Activated T-helper 1 cell treated with anti-CD3 and anti-CD28 coated beads, Interleukin-2, amount 50 U/mL, for 16 hours (primary cell): ENCODE measurements around the gene LRCH1.

Experiments used
- DNase-seq, 2 donors: peaks; one replicate each; pipeline ENCODE4 v3.0.0-alpha.2; 2020; ENCODE audit warnings: low read depth in 1 of 2, low spot score in 1 of 2

Gene LRCH1

GRCh38 chr13:46587807-46588418, 34.9 kb downstream of the LRCH1 start:
- no peak for DNase-seq

- no peak for DNase-seq
Measured at GRCh38 chr13:46592385-46592784, 39.4 kb downstream of the LRCH1 start.

DNA sequence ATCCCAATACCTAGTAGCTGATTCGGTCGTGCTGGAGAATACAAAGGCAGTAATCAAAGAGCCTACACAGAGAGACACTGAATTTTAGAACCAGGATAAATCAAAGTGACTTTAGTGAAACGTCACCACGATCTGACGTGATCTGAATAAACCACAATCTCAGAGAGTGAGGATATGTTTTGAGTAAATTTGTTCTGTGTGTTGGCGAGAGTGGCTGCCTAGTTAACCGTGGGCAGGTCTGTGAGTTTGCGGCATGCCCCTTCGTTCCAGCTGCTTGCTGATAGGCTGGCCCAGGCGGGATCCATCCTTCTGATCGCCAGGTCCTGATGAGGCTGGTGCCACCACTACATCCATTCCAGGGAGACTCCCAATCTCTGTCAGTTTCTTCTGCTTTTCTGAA, 40.4 kb downstream of the LRCH1 start:
- DNase-seq = peak in 1 of 2 donors; percentile 27

DNA sequence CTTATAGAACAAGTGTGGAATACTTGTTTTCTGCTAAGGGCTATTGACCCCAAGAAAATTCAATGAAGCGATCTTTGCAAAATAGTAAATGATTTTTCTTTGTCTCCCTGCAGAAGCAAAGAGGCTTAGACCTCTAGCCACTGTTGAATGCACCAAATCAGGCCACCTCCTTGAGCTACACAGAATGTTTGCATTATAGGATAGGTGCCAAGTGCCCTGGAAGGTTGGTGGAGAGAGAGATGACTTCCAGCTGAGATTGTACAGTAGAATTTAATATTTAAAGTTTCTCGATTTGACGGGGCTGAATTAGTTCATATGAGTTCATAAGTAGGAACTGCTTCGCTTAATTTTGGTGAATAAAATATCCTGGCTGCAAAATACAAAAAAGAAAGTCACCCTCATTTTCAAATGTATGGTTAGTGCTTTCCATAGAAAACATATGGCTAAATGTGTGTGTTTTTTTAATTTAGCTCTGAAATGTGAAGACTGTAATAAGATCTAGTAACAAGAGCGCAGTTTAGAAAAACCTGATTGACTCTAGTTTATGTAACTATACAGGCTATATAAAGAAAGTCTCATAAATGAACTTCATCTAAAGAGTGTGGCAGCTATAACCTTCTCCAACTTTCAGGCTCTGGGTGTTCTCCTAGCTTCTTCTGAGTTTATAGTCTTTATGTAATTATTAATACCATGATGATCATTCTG, 41.6 kb downstream of the LRCH1 start:
- DNase-seq = no peak

DNA sequence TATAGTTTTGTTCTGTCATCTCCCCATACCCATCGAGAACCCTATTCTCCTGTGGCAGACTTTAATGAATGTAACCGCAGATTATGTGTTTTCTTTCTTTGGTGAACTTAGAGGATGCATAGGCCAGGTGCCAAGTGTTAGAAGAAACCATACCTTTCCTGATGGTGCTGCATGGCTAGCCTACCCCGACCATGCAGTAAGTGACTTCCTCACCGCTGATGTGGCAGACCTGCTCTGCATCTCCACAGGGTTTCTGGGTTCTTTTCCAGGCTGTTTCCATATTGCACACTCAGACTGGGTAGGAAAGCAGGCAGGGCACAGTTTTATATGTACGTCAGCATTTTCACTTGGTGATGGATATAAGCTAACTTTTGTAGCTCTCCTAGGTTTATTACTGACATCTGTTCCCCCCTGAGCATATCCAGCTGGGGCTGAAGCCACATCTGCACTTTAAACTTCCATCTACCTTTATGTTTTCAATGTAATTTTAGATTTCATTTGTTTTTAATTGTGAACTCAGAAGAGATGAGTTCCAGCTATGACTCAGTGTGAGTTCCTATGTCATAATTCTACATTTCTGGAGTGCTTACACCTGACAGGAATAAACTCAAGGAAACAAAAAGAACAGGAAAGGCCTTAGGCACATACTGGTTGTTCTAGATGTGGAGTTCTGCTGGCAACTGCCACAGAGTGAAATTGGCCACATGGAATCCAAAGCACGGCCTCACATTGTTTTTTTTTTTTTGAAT, 42.3 kb downstream of the LRCH1 start:
- DNase-seq = no peak

DNA sequence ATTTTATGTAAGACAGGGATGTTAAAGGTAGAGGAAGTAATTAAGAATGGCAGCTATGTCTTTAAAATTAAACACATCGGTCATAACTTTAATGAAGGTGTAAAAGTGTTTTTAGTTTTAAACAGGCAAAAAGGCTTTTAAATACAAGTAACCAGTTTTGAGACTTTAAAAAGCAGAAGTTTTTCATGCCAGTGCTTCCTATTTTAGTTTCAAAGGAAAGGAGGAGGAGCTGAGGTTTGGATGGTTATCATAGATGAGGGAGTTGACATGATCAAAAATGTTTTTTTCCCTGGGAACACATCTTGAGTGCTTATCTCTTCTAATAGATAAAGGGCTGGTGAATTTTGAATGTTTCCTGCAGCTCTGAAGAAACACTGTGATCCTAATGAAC, 42.9 kb downstream of the LRCH1 start:
- no peak for DNase-seq

DNA sequence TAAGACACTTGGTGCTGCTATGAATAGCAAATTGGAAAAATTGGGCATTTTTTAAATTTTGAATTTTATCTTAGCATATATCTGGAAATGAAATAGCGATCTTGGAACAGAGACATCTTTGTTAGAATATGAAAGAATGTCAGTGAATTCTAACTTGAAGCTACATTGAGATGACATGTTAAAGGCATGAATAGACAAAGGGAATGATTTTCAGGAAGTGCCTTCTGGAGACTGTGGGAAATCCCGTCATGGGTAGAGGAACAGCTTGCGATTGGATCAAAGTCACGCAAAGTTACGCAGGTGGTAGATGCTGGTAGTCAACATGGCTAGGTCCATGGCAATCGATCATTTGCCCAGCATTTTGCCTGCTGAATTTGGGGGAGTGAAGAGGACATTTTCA, 43.5 kb downstream of the LRCH1 start:
- DNase-seq = no peak

DNA sequence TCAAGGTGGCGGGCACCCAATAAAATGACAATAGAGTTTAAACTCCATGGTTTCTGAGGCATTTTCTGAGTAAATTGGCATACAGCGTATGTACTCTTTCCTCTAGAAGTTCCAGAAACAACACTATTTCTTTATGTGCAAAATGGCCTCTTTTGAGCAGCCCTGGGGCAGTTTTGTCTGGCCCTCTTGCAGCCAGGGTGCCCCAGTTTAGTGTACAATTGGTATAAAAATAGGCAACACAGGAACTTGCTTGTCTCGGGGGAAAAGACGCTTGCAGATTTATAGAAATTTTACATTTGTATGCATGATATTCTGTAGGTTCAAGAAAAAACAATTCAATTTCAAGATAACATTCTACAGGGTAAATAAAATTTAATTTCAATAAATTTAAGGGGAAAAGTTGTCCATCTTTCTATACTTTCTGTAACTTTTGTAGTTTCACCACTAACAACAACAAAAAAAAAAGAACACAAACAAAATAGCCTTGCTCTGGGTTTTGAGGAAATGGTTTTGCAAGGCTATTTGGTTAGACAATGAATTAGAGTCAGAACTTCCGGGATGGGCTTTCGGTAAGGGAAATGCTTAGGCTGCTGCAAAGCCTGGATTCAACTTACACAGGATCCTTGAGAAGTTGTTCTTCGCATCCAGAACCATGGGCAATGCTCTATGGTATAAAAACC, 45.3 kb downstream of the LRCH1 start:
- no peak for DNase-seq

- DNase-seq = no peak
Measured at GRCh38 chr13:46598820-46599180, 45.8 kb downstream of the LRCH1 start.

- no peak for DNase-seq
Measured at GRCh38 chr13:46600943-46601311, 48.0 kb downstream of the LRCH1 start.

- no peak for DNase-seq
Measured at GRCh38 chr13:46602531-46602930, 49.6 kb downstream of the LRCH1 start.

- no peak for DNase-seq
Measured at GRCh38 chr13:46603165-46603603, 50.2 kb downstream of the LRCH1 start.

GRCh38 chr13:46604226-46604990, 51.4 kb downstream of the LRCH1 start:
- no peak for DNase-seq

- no peak for DNase-seq
Measured at GRCh38 chr13:46605076-46605824, 52.3 kb downstream of the LRCH1 start.

- no peak for DNase-seq
Measured at GRCh38 chr13:46605825-46606554, 53.0 kb downstream of the LRCH1 start.

DNA sequence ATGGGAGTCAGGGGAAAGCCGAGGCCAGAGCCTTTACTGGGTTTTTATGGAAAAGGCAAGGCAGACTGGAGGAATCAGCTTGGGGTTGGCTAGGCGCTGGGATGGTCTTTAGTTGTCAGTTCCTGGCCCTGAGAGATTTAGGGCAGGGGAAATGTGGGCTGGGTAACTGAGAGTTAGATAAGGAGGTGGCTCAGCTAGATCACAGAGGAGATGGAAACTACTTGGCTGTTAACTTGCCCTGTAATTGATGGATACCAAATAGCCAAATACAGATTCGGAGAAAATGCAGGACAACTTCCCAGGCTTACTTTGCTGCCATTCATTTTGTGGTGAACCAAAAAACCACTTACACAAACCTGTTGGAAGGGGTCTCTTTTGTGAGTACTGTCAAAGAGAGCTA, 54.0 kb downstream of the LRCH1 start:
- no peak for DNase-seq

DNA sequence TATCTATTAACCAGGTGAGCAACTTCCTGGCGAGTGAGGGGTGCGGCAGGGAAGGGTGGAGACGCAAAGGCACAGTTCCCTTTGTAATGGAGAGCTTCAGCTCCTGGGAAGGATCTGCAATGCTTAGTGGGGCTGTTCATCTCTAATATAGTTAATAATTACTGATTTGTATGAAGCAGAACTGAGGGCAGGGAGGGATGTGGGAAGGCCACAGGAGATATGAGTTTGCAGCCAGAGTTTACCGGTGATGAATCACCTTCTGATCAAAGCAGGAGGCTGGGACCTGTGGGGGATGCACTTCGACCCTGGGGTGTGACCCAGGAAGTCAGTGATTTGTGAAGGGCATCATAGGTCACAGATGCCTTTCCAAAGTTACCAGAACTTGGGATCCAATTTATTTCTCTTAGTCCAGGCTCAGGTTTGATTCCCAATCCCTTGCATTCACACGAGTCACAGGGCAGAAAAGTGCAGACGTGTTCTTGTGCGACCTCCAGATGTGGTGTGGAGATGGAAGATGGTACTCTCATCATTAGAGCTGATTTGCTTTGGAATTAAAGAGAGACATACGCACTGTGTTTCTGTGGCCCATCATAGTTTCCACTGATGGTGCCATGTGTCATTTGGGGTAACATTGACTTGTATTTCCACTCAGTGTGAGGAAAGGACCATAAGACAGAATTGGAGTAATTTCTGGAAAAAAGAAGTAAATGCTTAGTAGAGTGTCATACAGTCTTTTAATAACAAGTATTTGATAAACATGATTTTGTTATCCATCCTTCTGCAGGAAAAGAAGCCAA, 55.0 kb downstream of the LRCH1 start:
- no peak for DNase-seq

DNA sequence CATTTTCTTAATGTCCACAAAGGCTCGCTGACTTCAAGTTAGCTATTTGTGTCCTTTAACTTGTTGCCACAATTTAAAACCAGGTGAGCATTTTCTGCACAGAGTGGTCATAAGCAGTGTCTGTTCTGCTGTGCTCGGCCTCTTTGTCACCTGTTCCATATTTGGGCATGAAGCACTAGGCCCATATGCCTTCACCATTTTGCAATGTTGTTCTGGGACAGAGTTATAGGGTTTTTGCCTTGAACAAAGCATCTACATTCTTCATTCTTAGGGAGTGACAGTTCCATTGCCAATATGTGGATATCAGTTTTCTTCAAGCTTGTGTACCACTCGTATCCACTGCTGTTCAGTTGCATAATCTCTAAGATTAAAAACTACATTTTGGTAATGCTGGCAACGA, 56.1 kb downstream of the LRCH1 start:
- no peak for DNase-seq

GRCh38 chr13:46609726-46610125, 56.8 kb downstream of the LRCH1 start:
- DNase-seq = no peak
